Neural progenitor cell (in vitro differentiated cells): ENCODE data around the gene TGFBR3.

Experiments
- CTCF ChIP-seq: fragments of 200-600 bp; sonication (generic); IDR thresholded peaks from 2 replicates; pipeline ENCODE4 v1.5.1; 2017; ENCODE audit warnings: antibody characterized with exemption, mild to moderate bottlenecking
- EZH2 ChIP-seq: fragments of 200-600 bp; sonication (generic); IDR thresholded peaks from 2 replicates; pipeline ENCODE4 v1.6.1; 2017; ENCODE audit warnings: antibody characterized with exemption, mild to moderate bottlenecking, moderate library complexity

GRCh38 chr1:91913018-91913417 is 27.1 kb upstream of the TGFBR3 start:
- TF ChIP-seq CTCF (no peak), EZH2 (no peak)
